ENCODE measurements around the gene TMEM163.

Gene TMEM163

GRCh38 chr2:134459706-134460406, 258.9 kb downstream of the TMEM163 start:
- H3K79me1 ChIP-seq (replicated peaks; ENCODE audit: low read length, poor library complexity, severe bottlenecking): peaks cover 15% of the 10 kb centered on the region
- no peak overlapping the region for H2BK15ac ChIP-seq (ENCODE audit: low read depth, poor library complexity, severe bottlenecking)
- no peak overlapping the region for H3K23ac ChIP-seq (ENCODE audit: low read length in 2 of 2)
- H2BK120ac ChIP-seq (ENCODE audit: low read depth, low read length): no peak overlapping the region
- no peaks in the 10 kb centered on the region for H3K9me3 ChIP-seq (ENCODE audit: control insufficient read depth, low read length)
- no peak overlapping the region for H4K8ac ChIP-seq (ENCODE audit: low read length)
- peak overlapping the region; percentile 29 for H2AK5ac ChIP-seq (ENCODE audit: low read length, severe bottlenecking)
- no peak overlapping the region for H2AFZ ChIP-seq (ENCODE audit: low read depth, low read length)
- DNase-seq: no peak
- H3K27me3 ChIP-seq (ENCODE audit: control insufficient read depth in 1 of 2, insufficient read depth in 1 of 2, low read length in 2 of 2): peaks cover 0 to 17% of the 10 kb centered on the region in 2 experiments
- no peak overlapping the region for H3K14ac ChIP-seq (ENCODE audit: low read length in 2 of 2)
- no peak overlapping the region for H3K9ac ChIP-seq (ENCODE audit: low read length)
- peaks cover 20% of the 10 kb centered on the region for H3K4me1 ChIP-seq (ENCODE audit: control insufficient read depth, insufficient read depth, low read depth, low read length)
- H2BK12ac ChIP-seq (ENCODE audit: low read length in 2 of 2): no peak overlapping the region
- no peak overlapping the region for H3K4me2 ChIP-seq (ENCODE audit: low read length, poor library complexity, severe bottlenecking)
- H3K36me3 ChIP-seq (ENCODE audit: control insufficient read depth in 1 of 2, insufficient read depth in 2 of 2, low read depth in 1 of 2, low read length in 2 of 2): peaks cover 0 to 41% of the 10 kb centered on the region in 2 experiments
- no peak overlapping the region for H4K91ac ChIP-seq (ENCODE audit: low read length)
- no peak overlapping the region for H3K27ac ChIP-seq (ENCODE audit: low read length, poor library complexity, severe bottlenecking)
- H3K4me3 ChIP-seq (ENCODE audit: insufficient read depth in 1 of 2, low read depth in 1 of 2, low read length in 2 of 2): no peak overlapping the region
- no peak overlapping the region for H2BK5ac ChIP-seq (ENCODE audit: low read depth, low read length, poor library complexity, severe bottlenecking)
- no peak overlapping the region for H3K18ac ChIP-seq (ENCODE audit: low read depth in 1 of 2, low read length in 2 of 2)
- no peak overlapping the region for H3K4ac ChIP-seq (ENCODE audit: low read depth in 1 of 2, low read length in 2 of 2)
- 92% methylated on average over 11 of the region's 11 CpGs for WGBS

GRCh38 chr2:134458950-134459349, 259.9 kb downstream of the TMEM163 start:
- peaks cover 21% of the 10 kb centered on the region for H3K4me1 ChIP-seq (ENCODE audit: control insufficient read depth, insufficient read depth, low read depth, low read length)
- DNase-seq: no peak
- H3K9me3 ChIP-seq (ENCODE audit: control insufficient read depth, low read length): no peaks in the 10 kb centered on the region
- H3K4ac ChIP-seq (ENCODE audit: low read depth in 1 of 2, low read length in 2 of 2): no peak overlapping the region
- peaks cover 0 to 17% of the 10 kb centered on the region in 2 experiments for H3K27me3 ChIP-seq (ENCODE audit: control insufficient read depth in 1 of 2, insufficient read depth in 1 of 2, low read length in 2 of 2)
- no peak overlapping the region for H2BK15ac ChIP-seq (ENCODE audit: low read depth, poor library complexity, severe bottlenecking)
- peaks cover 15% of the 10 kb centered on the region for H3K79me1 ChIP-seq (replicated peaks; ENCODE audit: low read length, poor library complexity, severe bottlenecking)
- H3K36me3 ChIP-seq (ENCODE audit: control insufficient read depth in 1 of 2, insufficient read depth in 2 of 2, low read depth in 1 of 2, low read length in 2 of 2): peaks cover 0 to 35% of the 10 kb centered on the region in 2 experiments
- no peak overlapping the region for H3K14ac ChIP-seq (ENCODE audit: low read length in 2 of 2)
- 94% methylated on average over 10 of the region's 10 CpGs for WGBS
- no peak overlapping the region for H4K91ac ChIP-seq (ENCODE audit: low read length)
- no peak overlapping the region for H2BK12ac ChIP-seq (ENCODE audit: low read length in 2 of 2)
- H4K8ac ChIP-seq (ENCODE audit: low read length): no peak overlapping the region
- H3K18ac ChIP-seq (ENCODE audit: low read depth in 1 of 2, low read length in 2 of 2): no peak overlapping the region
- no peak overlapping the region for H3K27ac ChIP-seq (ENCODE audit: low read length, poor library complexity, severe bottlenecking)
- no peak overlapping the region for H3K4me2 ChIP-seq (ENCODE audit: low read length, poor library complexity, severe bottlenecking)
- H2BK5ac ChIP-seq (ENCODE audit: low read depth, low read length, poor library complexity, severe bottlenecking): no peak overlapping the region
- H3K4me3 ChIP-seq (ENCODE audit: insufficient read depth in 1 of 2, low read depth in 1 of 2, low read length in 2 of 2): no peak overlapping the region
- H2AK5ac ChIP-seq (ENCODE audit: low read length, severe bottlenecking): no peak overlapping the region
- H3K23ac ChIP-seq (ENCODE audit: low read length in 2 of 2): no peak overlapping the region
- H3K9ac ChIP-seq (ENCODE audit: low read length): no peak overlapping the region
- no peak overlapping the region for H2AFZ ChIP-seq (ENCODE audit: low read depth, low read length)
- H2BK120ac ChIP-seq (ENCODE audit: low read depth, low read length): no peak overlapping the region

DNA sequence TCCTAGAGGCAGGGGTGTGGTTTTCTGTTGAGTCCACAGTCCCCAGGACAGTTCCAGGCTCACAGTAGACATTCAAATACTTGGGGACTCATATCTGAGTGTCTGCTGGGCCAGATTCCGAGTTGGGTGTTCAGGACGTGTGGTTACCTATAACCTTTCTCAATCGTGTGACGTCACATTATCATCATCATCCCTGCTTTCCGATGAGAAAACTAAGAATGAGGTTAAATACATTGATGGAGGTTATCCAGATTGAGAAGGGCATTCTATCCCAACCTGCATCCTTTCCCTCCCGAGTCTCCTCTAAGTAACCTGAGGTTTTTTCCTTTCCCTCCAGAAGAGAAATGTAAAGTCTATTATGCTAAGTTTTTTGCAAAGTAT, 260.3 kb downstream of the TMEM163 start:
- peaks cover 0 to 17% of the 10 kb centered on the region in 2 experiments for H3K27me3 ChIP-seq (ENCODE audit: control insufficient read depth in 1 of 2, insufficient read depth in 1 of 2, low read length in 2 of 2)
- H3K4me2 ChIP-seq (ENCODE audit: low read length, poor library complexity, severe bottlenecking): no peak overlapping the region
- no peak overlapping the region for H2AFZ ChIP-seq (ENCODE audit: low read depth, low read length)
- WGBS: 100% methylated on average over 2 of the region's 6 CpGs
- no peak overlapping the region for H3K4ac ChIP-seq (ENCODE audit: low read depth in 1 of 2, low read length in 2 of 2)
- H4K8ac ChIP-seq (ENCODE audit: low read length): no peak overlapping the region
- H3K9me3 ChIP-seq (ENCODE audit: control insufficient read depth, low read length): no peaks in the 10 kb centered on the region
- no peak overlapping the region for H4K91ac ChIP-seq (ENCODE audit: low read length)
- H2BK5ac ChIP-seq (ENCODE audit: low read depth, low read length, poor library complexity, severe bottlenecking): no peak overlapping the region
- H2BK15ac ChIP-seq (ENCODE audit: low read depth, poor library complexity, severe bottlenecking): no peak overlapping the region
- H3K79me1 ChIP-seq (replicated peaks; ENCODE audit: low read length, poor library complexity, severe bottlenecking): peaks cover 17% of the 10 kb centered on the region
- no peak overlapping the region for H2BK12ac ChIP-seq (ENCODE audit: low read length in 2 of 2)
- no peak overlapping the region for H3K9ac ChIP-seq (ENCODE audit: low read length)
- H3K23ac ChIP-seq (ENCODE audit: low read length in 2 of 2): no peak overlapping the region
- no peak overlapping the region for H3K27ac ChIP-seq (ENCODE audit: low read length, poor library complexity, severe bottlenecking)
- peaks cover 0 to 32% of the 10 kb centered on the region in 2 experiments for H3K36me3 ChIP-seq (ENCODE audit: control insufficient read depth in 1 of 2, insufficient read depth in 2 of 2, low read depth in 1 of 2, low read length in 2 of 2)
- H3K4me1 ChIP-seq (ENCODE audit: control insufficient read depth, insufficient read depth, low read depth, low read length): peaks cover 24% of the 10 kb centered on the region
- H3K14ac ChIP-seq (ENCODE audit: low read length in 2 of 2): no peak overlapping the region
- no peak for DNase-seq
- H2BK120ac ChIP-seq (ENCODE audit: low read depth, low read length): no peak overlapping the region
- H2AK5ac ChIP-seq (ENCODE audit: low read length, severe bottlenecking): no peak overlapping the region
- H3K18ac ChIP-seq (ENCODE audit: low read depth in 1 of 2, low read length in 2 of 2): no peak overlapping the region
- H3K4me3 ChIP-seq (ENCODE audit: insufficient read depth in 1 of 2, low read depth in 1 of 2, low read length in 2 of 2): no peak overlapping the region

- Histone ChIP-seq H2BK12ac (ENCODE audit: low read length in 2 of 2) (no peak overlapping the region), H4K91ac (ENCODE audit: low read length) (no peak overlapping the region), H3K14ac (ENCODE audit: low read length in 2 of 2) (no peak overlapping the region), H3K27me3 (ENCODE audit: control insufficient read depth in 1 of 2, insufficient read depth in 1 of 2, low read length in 2 of 2) (peaks cover 0 to 15% of the 10 kb centered on the region in 2 experiments), H2BK120ac (ENCODE audit: low read depth, low read length) (no peak overlapping the region), H2AFZ (ENCODE audit: low read depth, low read length) (no peak overlapping the region), H2BK5ac (ENCODE audit: low read depth, low read length, poor library complexity, severe bottlenecking) (no peak overlapping the region), H3K4ac (ENCODE audit: low read depth in 1 of 2, low read length in 2 of 2) (no peak overlapping the region), H3K18ac (ENCODE audit: low read depth in 1 of 2, low read length in 2 of 2) (no peak overlapping the region), H3K4me1 (ENCODE audit: control insufficient read depth, insufficient read depth, low read depth, low read length) (peaks cover 24% of the 10 kb centered on the region), H3K36me3 (ENCODE audit: control insufficient read depth in 1 of 2, insufficient read depth in 2 of 2, low read depth in 1 of 2, low read length in 2 of 2) (peaks cover 0 to 27% of the 10 kb centered on the region in 2 experiments), H3K4me3 (ENCODE audit: insufficient read depth in 1 of 2, low read depth in 1 of 2, low read length in 2 of 2) (no peak overlapping the region), H3K23ac (ENCODE audit: low read length in 2 of 2) (no peak overlapping the region), H2AK5ac (ENCODE audit: low read length, severe bottlenecking) (no peak overlapping the region), H3K4me2 (ENCODE audit: low read length, poor library complexity, severe bottlenecking) (no peak overlapping the region), H3K79me1 (replicated peaks; ENCODE audit: low read length, poor library complexity, severe bottlenecking) (peaks cover 16% of the 10 kb centered on the region), H3K9ac (ENCODE audit: low read length) (no peak overlapping the region), H3K27ac (ENCODE audit: low read length, poor library complexity, severe bottlenecking) (no peak overlapping the region), H2BK15ac (ENCODE audit: low read depth, poor library complexity, severe bottlenecking) (no peak overlapping the region), H3K9me3 (ENCODE audit: control insufficient read depth, low read length) (no peaks in the 10 kb centered on the region), H4K8ac (ENCODE audit: low read length) (no peak overlapping the region)
- DNase-seq: no peak
- 95% methylated on average over 18 of the region's 18 CpGs for WGBS
Observed at GRCh38 chr2:134457765-134458472, 260.9 kb downstream of the TMEM163 start.

Data from mesenchymal stem cell (in vitro differentiated cells and primary cell).